ENCODE results near the gene RNGTT. TPM values are rescaled to one million over a fixed set of nuclear protein-coding genes. Genes with fewer than 3 reads are reported as not detected.

The RNGTT gene
- total and polyA plus RNA-seq, 10 of the 15 experiments (the other 5 are each of a cell fraction or from before 2014, with no cell fraction given): 7.7 to 30.4 (median 22.2) TPM

GRCh38 chr6:88561954-88562315 is 401.5 kb downstream of the RNGTT start:
- ChIA-PET POLR2A (interaction anchor here (0.5 kb wide), 1 partner anchor 1295 kb away, joined by 3 read pairs; no protein-coding TSS in a partner anchor), CTCF (interaction anchor here (2.5 kb wide), 1 partner anchor 17 kb away, joined by 7 read pairs; no protein-coding TSS in a partner anchor), SMC1A (ENCODE audit: uncharacterized antibody, unreplicated experiment) (interaction anchor here (0.6 to 1.1 kb wide), 2 partner anchors 42 to 215 kb away, joined by 4 read pairs; no protein-coding TSS in a partner anchor), RAD21 (ENCODE audit: unreplicated experiment) (no interaction called here)
- H3K27ac ChIP-seq (ENCODE audit: control insufficient read depth, insufficient read depth): no peak overlapping the region
- no peak overlapping the region for H3K4me2 ChIP-seq (ENCODE audit: control insufficient read depth, insufficient read depth)
- no peaks in the 10 kb centered on the region for H3K36me3 ChIP-seq (ENCODE audit: control insufficient read depth in 2 of 2, insufficient read depth in 2 of 2, low read length in 1 of 2)
- DNase-seq (ENCODE audit: low read depth, low spot score) (no peak), FAIRE-seq (no peak), ATAC-seq (no peak)
- H3K79me2 ChIP-seq (ENCODE audit: control insufficient read depth, insufficient read depth, low read length): no peaks in the 10 kb centered on the region
- no peak overlapping the region for H3K9ac ChIP-seq (ENCODE audit: control insufficient read depth, insufficient read depth, low read length)
- in situ Hi-C loops (cut with MboI) (no loop called here), intact Hi-C loops (cut with micrococcal nuclease; ENCODE audit: unreplicated experiment) (no loop called here)
- H4K20me1 ChIP-seq (ENCODE audit: control insufficient read depth, insufficient read depth): no peaks in the 10 kb centered on the region
- no peaks in the 10 kb centered on the region for H3K27me3 ChIP-seq (replicated peaks in 1 of 2; ENCODE audit: control insufficient read depth in 2 of 2, insufficient read depth in 2 of 2, low read length in 1 of 2)
- H3K4me3 ChIP-seq: no peak overlapping the region
- no peak for TF ChIP-seq ZBED1 (IDR thresholded peaks at IDR 0.05; ENCODE audit: borderline replicate concordance)
- no peak for TF ChIP-seq FOS (IDR thresholded peaks at IDR 0.05; ENCODE audit: borderline replicate concordance, extremely low read depth, insufficient read length)
- TF ChIP-seq MTA2 (IDR thresholded peaks at IDR 0.05; ENCODE audit: low read depth): no peak
- no peak for TF ChIP-seq CHD4 (IDR thresholded peaks at IDR 0.05)
- no peak for TF ChIP-seq PRDM15 (CRISPR knock-in tag; IDR thresholded peaks at IDR 0.05)
- no peak for TF ChIP-seq CREM (IDR thresholded peaks at IDR 0.05; ENCODE audit: low read depth)
- TF ChIP-seq HDGF (IDR thresholded peaks at IDR 0.05): no peak
- no peak for TF ChIP-seq IRF3 (IDR thresholded peaks at IDR 0.05)
- TF ChIP-seq MAX (IDR thresholded peaks at IDR 0.05; ENCODE audit: low read depth, low read length): no peak
- no peak for TF ChIP-seq HCFC1 (IDR thresholded peaks at IDR 0.05; ENCODE audit: low read length)
- no peak for TF ChIP-seq ZNF687 (IDR thresholded peaks at IDR 0.05)
- TF ChIP-seq SUPT20H (IDR thresholded peaks at IDR 0.05; ENCODE audit: borderline replicate concordance, control insufficient read depth, low read depth, low read length): no peak
- H3K9me3 ChIP-seq (replicated peaks; ENCODE audit: control insufficient read depth, insufficient read depth, low read length): no peaks in the 10 kb centered on the region; the same call in 1 of the 3 replicates
- H2AFZ ChIP-seq (ENCODE audit: control insufficient read depth, low read depth, low read length): no peak overlapping the region
- WGBS (ENCODE audit: insufficient coverage, insufficient replicate concordance, low lambda C conversion rate, missing lambda C conversion rate): 38% methylated on average over 1 of the region's 1 CpG
- no TSS peak for BruUV-seq (replicated peaks)
- peaks cover 4% of the 10 kb centered on the region; the same call in 1 of the 2 replicates for H3K4me1 ChIP-seq (ENCODE audit: control insufficient read depth, insufficient read depth, low read length)
